Stimulated activated CD4-positive, alpha-beta T cell treated with anti-CD3 and anti-CD28 coated beads, Interleukin-1b, Interleukin-23, amount 100 ng/mL, for 48 hours (primary cell): ENCODE results near the gene DUSP15.
"Not testable (repeated sequence)": the region's sequence is repeated elsewhere in the genome, so short reads cannot be mapped to it uniquely, and the experiment has no call there.

Experiments used
- DNase-seq: peaks from one replicate; pipeline ENCODE4 v3.0.0-alpha.2; 2020

DUSP15 gene

GRCh38 chr20:31819083-31819784, 51.1 kb downstream of the DUSP15 start, which contains the start of gene MYLK2:
MYLK2 (plus strand) TSS chr20:31819356; CDS start chr20:31819581, 225 bp downstream.
- no peak for DNase-seq

- no peak for DNase-seq
These were observed 51.9 kb downstream of the DUSP15 start for GRCh38 chr20:31818376-31818908.

GRCh38 chr20:31817461-31817860, 52.9 kb downstream of the DUSP15 start:
- no peak for DNase-seq

GRCh38 chr20:31816221-31816620, 54.1 kb downstream of the DUSP15 start:
- no peak for DNase-seq

GRCh38 chr20:31815408-31816188, 54.7 kb downstream of the DUSP15 start:
- DNase-seq, result no peak

- DNase-seq, result not testable (repeated sequence)
These were observed 56.2 kb downstream of the DUSP15 start for GRCh38 chr20:31814142-31814541.

GRCh38 chr20:31813611-31814010, 56.7 kb downstream of the DUSP15 start:
- no peak for DNase-seq

- DNase-seq, result no peak
These were observed 58.3 kb downstream of the DUSP15 start for GRCh38 chr20:31811796-31812728.

- DNase-seq, result no peak
These were observed 59.1 kb downstream of the DUSP15 start for GRCh38 chr20:31811198-31811597.
